ENCODE data around the gene NAV2.

NAV2 gene

DNA sequence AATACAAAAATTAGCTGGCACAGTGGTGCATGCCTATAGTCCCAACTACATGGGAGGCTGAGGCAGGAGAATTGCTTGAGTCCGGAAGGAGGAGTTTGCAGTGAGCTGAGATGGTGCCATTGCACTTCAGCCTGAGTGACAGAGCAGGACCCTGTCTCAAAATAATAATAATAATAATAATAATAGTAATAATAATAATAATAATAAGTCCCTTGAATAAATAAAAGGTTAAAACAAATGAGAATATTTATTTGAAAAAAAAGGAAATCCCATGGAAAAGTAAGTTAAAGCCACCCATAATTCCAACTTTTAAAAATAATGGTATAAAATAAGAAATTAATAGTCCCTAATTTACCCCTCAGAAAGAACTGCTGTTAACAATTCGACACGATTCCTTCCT is 10.0 kb upstream of the NAV2 start:
- Histone ChIP-seq H3K9ac (ENCODE audit: low read depth, low read length) (no peak overlapping the region), H3K4me2 (ENCODE audit: insufficient read depth, low read length) (no peak overlapping the region), H3K27me3 (ENCODE audit: insufficient read depth, low read length, poor library complexity) (peaks cover 9% of the 10 kb centered on the region), H3K4me3 (ENCODE audit: low read depth in 1 of 2, low read length in 2 of 2) (no peak overlapping the region), H2AFZ (ENCODE audit: low read depth, low read length) (no peak overlapping the region), H3K79me2 (ENCODE audit: insufficient read depth, low read length) (no peaks in the 10 kb centered on the region), H4K20me1 (ENCODE audit: insufficient read depth, low read length) (no peaks in the 10 kb centered on the region), H3K36me3 (ENCODE audit: insufficient read depth, low read length) (no peaks in the 10 kb centered on the region), H3K4me1 (ENCODE audit: insufficient read depth, low read length) (no peaks in the 10 kb centered on the region), H3K27ac (ENCODE audit: low read length) (no peak overlapping the region), H3K9me3 (ENCODE audit: insufficient read depth, low read length, severe bottlenecking) (no peaks in the 10 kb centered on the region)
- TF ChIP-seq, protein P1, sequence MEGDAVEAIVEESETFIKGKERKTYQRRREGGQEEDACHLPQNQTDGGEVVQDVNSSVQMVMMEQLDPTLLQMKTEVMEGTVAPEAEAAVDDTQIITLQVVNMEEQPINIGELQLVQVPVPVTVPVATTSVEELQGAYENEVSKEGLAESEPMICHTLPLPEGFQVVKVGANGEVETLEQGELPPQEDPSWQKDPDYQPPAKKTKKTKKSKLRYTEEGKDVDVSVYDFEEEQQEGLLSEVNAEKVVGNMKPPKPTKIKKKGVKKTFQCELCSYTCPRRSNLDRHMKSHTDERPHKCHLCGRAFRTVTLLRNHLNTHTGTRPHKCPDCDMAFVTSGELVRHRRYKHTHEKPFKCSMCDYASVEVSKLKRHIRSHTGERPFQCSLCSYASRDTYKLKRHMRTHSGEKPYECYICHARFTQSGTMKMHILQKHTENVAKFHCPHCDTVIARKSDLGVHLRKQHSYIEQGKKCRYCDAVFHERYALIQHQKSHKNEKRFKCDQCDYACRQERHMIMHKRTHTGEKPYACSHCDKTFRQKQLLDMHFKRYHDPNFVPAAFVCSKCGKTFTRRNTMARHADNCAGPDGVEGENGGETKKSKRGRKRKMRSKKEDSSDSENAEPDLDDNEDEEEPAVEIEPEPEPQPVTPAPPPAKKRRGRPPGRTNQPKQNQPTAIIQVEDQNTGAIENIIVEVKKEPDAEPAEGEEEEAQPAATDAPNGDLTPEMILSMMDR (IDR thresholded peaks at IDR 0.05; ENCODE audit: borderline replicate concordance, extremely low read depth, low read length, poor library complexity, severe bottlenecking): no peak
- no peak for TF ChIP-seq EZH2 (IDR thresholded peaks at IDR 0.05; ENCODE audit: borderline replicate concordance, low read depth, low read length, severe bottlenecking)
- DNase-seq (no peak), ATAC-seq (ENCODE audit: insufficient read depth, low read depth) (no peak)

DNA sequence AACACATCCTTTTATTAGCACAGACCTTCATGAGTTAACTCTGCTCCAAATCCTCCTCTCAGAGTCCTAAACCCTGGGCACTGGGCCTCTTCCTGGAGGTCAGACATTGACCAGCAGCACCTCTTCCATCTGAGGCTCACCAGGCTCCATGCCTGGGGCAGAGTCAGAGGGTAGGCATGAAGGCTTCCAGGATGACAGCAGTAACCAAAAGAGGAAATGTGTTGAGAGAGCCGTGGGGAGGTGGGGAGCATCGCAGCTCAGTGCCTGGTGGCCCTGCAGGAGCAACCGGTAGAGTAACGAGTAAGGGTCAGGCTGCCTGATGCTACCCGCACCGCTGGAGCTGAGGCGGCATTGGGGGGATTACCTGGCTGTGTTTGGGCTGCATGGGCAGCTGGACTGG is 9.4 kb upstream of the NAV2 start:
- no peaks in the 10 kb centered on the region for H3K4me1 ChIP-seq (ENCODE audit: insufficient read depth, low read length)
- H3K9me3 ChIP-seq (ENCODE audit: insufficient read depth, low read length, severe bottlenecking): no peaks in the 10 kb centered on the region
- no peak overlapping the region for H3K4me2 ChIP-seq (ENCODE audit: insufficient read depth, low read length)
- H3K79me2 ChIP-seq (ENCODE audit: insufficient read depth, low read length): no peaks in the 10 kb centered on the region
- no peak overlapping the region for H3K27ac ChIP-seq (ENCODE audit: low read length)
- TF ChIP-seq EZH2 (IDR thresholded peaks at IDR 0.05; ENCODE audit: borderline replicate concordance, low read depth, low read length, severe bottlenecking): no peak
- H3K9ac ChIP-seq (ENCODE audit: low read depth, low read length): no peak overlapping the region
- ATAC-seq (ENCODE audit: insufficient read depth, low read depth) (no peak), DNase-seq (no peak)
- no peaks in the 10 kb centered on the region for H4K20me1 ChIP-seq (ENCODE audit: insufficient read depth, low read length)
- no peak overlapping the region for H2AFZ ChIP-seq (ENCODE audit: low read depth, low read length)
- H3K36me3 ChIP-seq (ENCODE audit: insufficient read depth, low read length): no peaks in the 10 kb centered on the region
- H3K27me3 ChIP-seq (ENCODE audit: insufficient read depth, low read length, poor library complexity): peaks cover 7% of the 10 kb centered on the region
- H3K4me3 ChIP-seq (ENCODE audit: low read depth in 1 of 2, low read length in 2 of 2): no peak overlapping the region

GRCh38 chr11:19704213-19704612 is 8.4 kb upstream of the NAV2 start:
- H3K79me2 ChIP-seq (ENCODE audit: insufficient read depth, low read length): no peaks in the 10 kb centered on the region
- H3K9me3 ChIP-seq (ENCODE audit: insufficient read depth, low read length, severe bottlenecking): no peaks in the 10 kb centered on the region
- H3K27me3 ChIP-seq (ENCODE audit: insufficient read depth, low read length, poor library complexity): peaks cover 7% of the 10 kb centered on the region
- H4K20me1 ChIP-seq (ENCODE audit: insufficient read depth, low read length): no peaks in the 10 kb centered on the region
- no peak overlapping the region for H3K27ac ChIP-seq (ENCODE audit: low read length)
- no peaks in the 10 kb centered on the region for H3K4me1 ChIP-seq (ENCODE audit: insufficient read depth, low read length)
- TF ChIP-seq, protein P1 (IDR thresholded peaks at IDR 0.05; ENCODE audit: borderline replicate concordance, extremely low read depth, low read length, poor library complexity, severe bottlenecking): no peak
- TF ChIP-seq EZH2 (IDR thresholded peaks at IDR 0.05; ENCODE audit: borderline replicate concordance, low read depth, low read length, severe bottlenecking): no peak
- no peak overlapping the region for H3K9ac ChIP-seq (ENCODE audit: low read depth, low read length)
- no peaks in the 10 kb centered on the region for H3K36me3 ChIP-seq (ENCODE audit: insufficient read depth, low read length)
- DNase-seq (no peak), ATAC-seq (ENCODE audit: insufficient read depth, low read depth) (no peak)
- H3K4me3 ChIP-seq (ENCODE audit: low read depth in 1 of 2, low read length in 2 of 2): no peak overlapping the region
- no peak overlapping the region for H2AFZ ChIP-seq (ENCODE audit: low read depth, low read length)
- no peak overlapping the region for H3K4me2 ChIP-seq (ENCODE audit: insufficient read depth, low read length)

DNA sequence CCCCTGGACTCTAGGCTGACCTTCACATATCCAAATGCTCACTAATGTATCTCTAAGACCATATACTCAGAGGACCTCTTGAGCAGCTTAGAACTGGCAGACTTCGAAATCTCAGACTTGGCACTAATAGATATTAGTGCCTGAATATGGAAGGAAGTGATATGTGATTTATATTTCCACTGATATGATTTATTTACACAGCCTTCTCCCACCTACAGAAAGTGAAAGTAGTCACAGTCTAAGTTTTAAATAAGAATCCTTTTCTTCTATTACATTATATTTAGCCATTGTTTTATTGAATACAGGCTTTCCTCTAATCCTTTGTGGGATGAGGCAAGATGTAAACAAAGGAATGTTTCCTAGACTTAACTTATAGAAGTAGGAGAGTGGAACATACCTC is 6.7 kb upstream of the NAV2 start:
- Histone ChIP-seq H3K9ac (ENCODE audit: low read depth, low read length) (no peak overlapping the region), H4K20me1 (ENCODE audit: insufficient read depth, low read length) (no peaks in the 10 kb centered on the region), H3K9me3 (ENCODE audit: insufficient read depth, low read length, severe bottlenecking) (no peaks in the 10 kb centered on the region), H3K27ac (ENCODE audit: low read length) (no peak overlapping the region), H3K4me2 (ENCODE audit: insufficient read depth, low read length) (no peak overlapping the region), H3K36me3 (ENCODE audit: insufficient read depth, low read length) (no peaks in the 10 kb centered on the region), H3K79me2 (ENCODE audit: insufficient read depth, low read length) (no peaks in the 10 kb centered on the region), H3K27me3 (ENCODE audit: insufficient read depth, low read length, poor library complexity) (no peaks in the 10 kb centered on the region), H3K4me3 (ENCODE audit: low read depth in 1 of 2, low read length in 2 of 2) (no peak overlapping the region), H2AFZ (ENCODE audit: low read depth, low read length) (no peak overlapping the region), H3K4me1 (ENCODE audit: insufficient read depth, low read length) (no peaks in the 10 kb centered on the region)
- no peak for ATAC-seq (ENCODE audit: insufficient read depth, low read depth)
- no peak for DNase-seq
- TF ChIP-seq EZH2 (IDR thresholded peaks at IDR 0.05; ENCODE audit: borderline replicate concordance, low read depth, low read length, severe bottlenecking): no peak
- TF ChIP-seq, protein P1 (IDR thresholded peaks at IDR 0.05; ENCODE audit: borderline replicate concordance, extremely low read depth, low read length, poor library complexity, severe bottlenecking): no peak

All from DND-41 (cell line).